HepG2 (cell line): ENCODE data around the gene IAH1. TPM values are rescaled to one million over a fixed set of nuclear protein-coding genes. Genes with fewer than 3 reads are reported as not detected.

Experiments
- ATAC-seq: fragments of 200-7000 bp; cut with Tn5 transposase; 3 replicates; pipeline ENCODE4 v1.9.1; 2020; ENCODE audit warnings: mild to moderate bottlenecking, moderate library complexity
- BruUV-seq: library from RNA; stranded (reverse); fragments of 400-500 nt; replicated peaks from 2 replicates; lab custom pipeline; 2021; lab: Mats Ljungman, UMichigan
- CTCF ChIA-PET: fragments of 300-600 bp; formaldehyde crosslinking; extraction: SDS; loops from one replicate; lab custom pipeline; 2021; ENCODE audit warnings: low total read pairs, inconsistent platforms, low intra/inter-chr PET ratio; lab: Yijun Ruan, JAX
- POLR2A ChIA-PET: fragments of 350-600 bp; sonication (Branson Sonifier 250); formaldehyde crosslinking; loops from one replicate; lab custom pipeline; 2020; ENCODE audit warnings: antibody characterized with exemption, inconsistent platforms; lab: Yijun Ruan, JAX
- DNase-seq: peaks from one replicate; pipeline ENCODE4 v3.0.0-alpha.2; 2015; ENCODE audit warnings: low spot score
- FAIRE-seq: peaks from 3 replicates; lab custom pipeline; 2011; peaks lifted over from hg19 to GRCh38; lab: Jason Lieb, UNC
- H2AFZ ChIP-seq: one replicate; pipeline ENCODE4 v1.6.1; 2011; ENCODE audit warnings: low read length, inconsistent platforms
- H3K27ac ChIP-seq: fragments of 300-600 bp; 3 replicates; pipeline ENCODE4 v1.8.0; 2011; ENCODE audit warnings: mixed run types, mild to moderate bottlenecking, mixed read lengths, low read length, inconsistent platforms; ENCODE audit not compliant: insufficient read depth; ENCODE audit errors: extremely low read length
- H3K27me3 ChIP-seq, 2 experiments: fragments of 200-600 bp in 1 of 2; 2 replicates in 1 of 2; 3 replicates in 1 of 2; pipeline versions ENCODE4 v1.6.0 to v1.8.0; 2011; ENCODE audit warnings: low read length in 2 of 2, mild to moderate bottlenecking in 2 of 2, moderate library complexity in 2 of 2, inconsistent platforms in 1 of 2; ENCODE audit not compliant: insufficient read depth in 2 of 2, control insufficient read depth in 1 of 2
- H3K36me3 ChIP-seq, 2 experiments: fragments of 200-600 bp in 1 of 2; replicated peaks in 1 of 2; 2 replicates in 1 of 2; 3 replicates in 1 of 2; pipeline versions ENCODE4 v1.5.1 to v1.8.0; 2011; ENCODE audit warnings: low read length in 2 of 2, inconsistent platforms in 1 of 2; ENCODE audit not compliant: insufficient read depth in 2 of 2, control insufficient read depth in 1 of 2
- H3K4me1 ChIP-seq: 2 replicates; pipeline ENCODE4 v1.5.1; 2012; ENCODE audit warnings: low read length, inconsistent platforms; ENCODE audit not compliant: insufficient read depth
- H3K4me2 ChIP-seq: 2 replicates; pipeline ENCODE4 v1.6.0; 2011; ENCODE audit warnings: low read depth, low read length, inconsistent platforms
- H3K4me3 ChIP-seq, 3 experiments: fragments of 200-600 bp in 1 of 3; sonication (generic), shearing (Covaris generic) in 1 of 3; replicated peaks in 1 of 3; 2 replicates each; pipeline ENCODE4 v1.5.1; 2011 to 2016; ENCODE audit warnings: low read length in 3 of 3, inconsistent platforms in 2 of 3, low read depth in 2 of 3, mild to moderate bottlenecking in 2 of 3, control low read depth in 1 of 3, mixed read lengths in 1 of 3; ENCODE audit not compliant: insufficient read depth in 1 of 3
- H3K79me2 ChIP-seq: one replicate; pipeline ENCODE4 v1.6.1; 2011; ENCODE audit warnings: low read length, inconsistent platforms; ENCODE audit not compliant: insufficient read depth
- H3K9ac ChIP-seq: 2 replicates; pipeline ENCODE4 v1.6.0; 2011; ENCODE audit warnings: mild to moderate bottlenecking, low read depth, low read length, inconsistent platforms; ENCODE audit not compliant: insufficient read depth
- H3K9me3 ChIP-seq: 2 replicates; pipeline ENCODE4 v1.5.1; 2012; ENCODE audit warnings: mild to moderate bottlenecking, low read length
- H4K20me1 ChIP-seq: 2 replicates; pipeline ENCODE4 v1.6.0; 2011; ENCODE audit warnings: inconsistent platforms, mild to moderate bottlenecking, low read length, moderate library complexity; ENCODE audit not compliant: insufficient read depth
- BCL3 ChIP-seq: sonication (generic); formaldehyde crosslinking; IDR thresholded peaks from 2 replicates; pipeline ENCODE4 v1.5.1; 2020; ENCODE audit warnings: mild to moderate bottlenecking, missing genetic modification reagents, moderate library complexity
- CHCHD3 ChIP-seq: sonication (generic); formaldehyde crosslinking; IDR thresholded peaks from 2 replicates; pipeline ENCODE4 v1.8.0; 2022; ENCODE audit warnings: mild to moderate bottlenecking, missing genetic modification reagents, moderate library complexity
- ELF3 ChIP-seq: IDR thresholded peaks from 2 replicates; pipeline ENCODE4 v1.6.1; 2016; ENCODE audit warnings: missing genetic modification reagents, missing compliant biosample characterization
- FOXJ3 ChIP-seq: sonication (generic); formaldehyde crosslinking; IDR thresholded peaks from 2 replicates; pipeline ENCODE4 v1.4.0; 2020; ENCODE audit warnings: missing genetic modification reagents, mild to moderate bottlenecking, borderline replicate concordance
- GLI4 ChIP-seq: sonication (generic); formaldehyde crosslinking; IDR thresholded peaks from 2 replicates; pipeline ENCODE4 v1.5.1; 2020; ENCODE audit warnings: missing genetic modification reagents, mild to moderate bottlenecking, moderate library complexity, borderline replicate concordance
- GPN1 ChIP-seq: sonication (generic); formaldehyde crosslinking; IDR thresholded peaks from 2 replicates; pipeline ENCODE4 v1.5.1; 2020; ENCODE audit warnings: missing genetic modification reagents, borderline replicate concordance
- RARA ChIP-seq: IDR thresholded peaks from 2 replicates; pipeline ENCODE4 v1.6.1; 2016; ENCODE audit warnings: missing genetic modification reagents, missing compliant biosample characterization
- SRSF4 ChIP-seq: fragments of 200-400 bp; formaldehyde crosslinking; IDR thresholded peaks from one replicate; pipeline ENCODE4 v1.6.1; 2018; ENCODE audit warnings: mild to moderate bottlenecking, low read depth, low read length, moderate library complexity; ENCODE audit not compliant: poor library complexity, severe bottlenecking
- TFDP1 ChIP-seq: IDR thresholded peaks from 2 replicates; pipeline ENCODE4 v1.6.1; 2016; ENCODE audit warnings: missing compliant biosample characterization, missing genetic modification reagents, borderline replicate concordance
- TRIM22 ChIP-seq: fragments of 450-650 bp; IDR thresholded peaks from 2 replicates; pipeline ENCODE4 v1.6.1; 2017
- ZKSCAN5 ChIP-seq: sonication (generic); formaldehyde crosslinking; IDR thresholded peaks from 2 replicates; pipeline ENCODE4 v1.5.1; 2020; ENCODE audit warnings: mild to moderate bottlenecking, missing genetic modification reagents
- ZNF124 ChIP-seq: sonication (generic); formaldehyde crosslinking; IDR thresholded peaks from 2 replicates; pipeline ENCODE4 v1.4.0; 2020; ENCODE audit warnings: missing genetic modification reagents
- ZNF329 ChIP-seq: sonication (generic); formaldehyde crosslinking; IDR thresholded peaks from 2 replicates; pipeline ENCODE4 v1.9.0; 2021; ENCODE audit warnings: low read depth, mild to moderate bottlenecking, missing genetic modification reagents
- ZNF337 ChIP-seq: sonication (generic); formaldehyde crosslinking; IDR thresholded peaks from 2 replicates; pipeline ENCODE4 v1.5.1; 2020; ENCODE audit warnings: missing genetic modification reagents, low read depth, mild to moderate bottlenecking, borderline replicate concordance
- ZNF383 ChIP-seq: sonication (generic); formaldehyde crosslinking; IDR thresholded peaks from 2 replicates; pipeline ENCODE4 v1.4.0; 2020; ENCODE audit warnings: missing genetic modification reagents, mild to moderate bottlenecking, borderline replicate concordance
- ZNF44 ChIP-seq: sonication (generic); formaldehyde crosslinking; IDR thresholded peaks from 2 replicates; pipeline ENCODE4 v1.5.1; 2020; ENCODE audit warnings: mild to moderate bottlenecking, missing genetic modification reagents
- ZNF678 ChIP-seq: sonication (generic); formaldehyde crosslinking; IDR thresholded peaks from 2 replicates; pipeline ENCODE4 v1.4.0; 2020; ENCODE audit warnings: mild to moderate bottlenecking, missing genetic modification reagents
- WGBS: methylation state at CpG from one replicate; pipeline ENCODE4 v1.1.6; 2017; ENCODE audit warnings: low lambda C conversion rate; 5-methylcytosine and 5-hydroxymethylcytosine counted together
- in situ Hi-C: cut with HindIII; loops from 2 replicates; pipeline ENCODE4 v1.10.0; 2017; ENCODE audit warnings: low pct_unique_long_range_greater_than_20kb; ENCODE audit not compliant: extremely low pct_ligation_motif_present
- intact Hi-C: fragments of 100-400 bp; cut with micrococcal nuclease; formaldehyde crosslinking; loops from one replicate; pipeline ENCODE4 v1.10.0; 2022; ENCODE audit not compliant: unreplicated experiment
- polyA plus RNA-seq, 8 experiments: library from polyadenylated mRNA; depleted of rRNA in 3 of 8; stranded (reverse) in 7 of 8; unstranded in 1 of 8; fragments of >200 nt; fragmentation: Illumina TruSeq in 4 of 8; extraction: Trizol in 4 of 8; gene quantifications; 2 replicates each; pipeline versions ENCODE4 v1.2.1 to v1.2.3, GENCODE V29; 2011 to 2016; ENCODE audit warnings: low read depth in 4 of 8, missing spikeins in 1 of 8, mixed read lengths in 1 of 8; ENCODE audit not compliant: insufficient read depth in 1 of 8
- total RNA-seq, 5 experiments: library from RNA; depleted of rRNA; stranded (reverse); fragments of >200 nt; fragmentation: Illumina TruSeq; extraction: Trizol; gene quantifications; 2 replicates each; pipeline ENCODE4 v1.2.3, GENCODE V29; 2016; ENCODE audit warnings: low read depth in 1 of 5
- TF ChIP-seq, protein P1 (sequence below): sonication (generic); formaldehyde crosslinking; IDR thresholded peaks from 2 replicates; pipeline ENCODE4 v1.4.0; 2020; ENCODE audit warnings: mild to moderate bottlenecking, low read depth, missing genetic modification reagents
- TF ChIP-seq, protein P2 (sequence below): IDR thresholded peaks from 2 replicates; pipeline ENCODE4 v1.6.1; 2016

Gene IAH1
- total and polyA plus RNA-seq, 2 of the 13 experiments (the other 11 are each of a cell fraction or from before 2014, with no cell fraction given) = 43.6 to 44.4 TPM

GRCh38 chr2:9535177-9535576, 60.8 kb downstream of the IAH1 start:
- in situ Hi-C loops = no loop called here
- H3K36me3 ChIP-seq = peaks cover 2 to 27% of the 10 kb centered on the region in 2 experiments; a peak in 4 of 5 replicates
- no peak for DNase-seq
- no peak overlapping the region for H3K9ac ChIP-seq
- WGBS = 72% methylated on average over 1 of the region's 1 CpG
- intact Hi-C loops = loop anchor here (5.0 kb wide), 1 partner anchor 43 kb away; no protein-coding TSS in a partner anchor
- no peak overlapping the region for H3K4me3 ChIP-seq
- no peaks in the 10 kb centered on the region for H4K20me1 ChIP-seq
- H3K27me3 ChIP-seq = no peaks in the 10 kb centered on the region
- no peaks in the 10 kb centered on the region for H3K79me2 ChIP-seq
- no peak overlapping the region for H3K4me2 ChIP-seq
- BruUV-seq = no TSS peak
- no peaks in the 10 kb centered on the region for H3K9me3 ChIP-seq
- CTCF ChIA-PET = no interaction called here
- no peak for FAIRE-seq
- no peak overlapping the region for H2AFZ ChIP-seq
- H3K27ac ChIP-seq = no peak overlapping the region
- H3K4me1 ChIP-seq = peaks cover 16% of the 10 kb centered on the region
- POLR2A ChIA-PET = interaction anchor here (2.1 kb wide), 1 partner anchor 20 kb away, joined by 16 read pairs; the partner anchor contains the start of gene ADAM17
- no peak for ATAC-seq
- TF ChIP-seq RARA (CRISPR knock-in tag) = no peak
- TF ChIP-seq ZNF678 = no peak
- no peak for TF ChIP-seq BCL3 (CRISPR knock-in tag)
- no peak for TF ChIP-seq ZNF124 (CRISPR knock-in tag)
- no peak for TF ChIP-seq TFDP1
- TF ChIP-seq FOXJ3 (CRISPR knock-in tag) = no peak
- no peak for TF ChIP-seq SRSF4
- no peak for TF ChIP-seq ELF3
- TF ChIP-seq, protein P1, sequence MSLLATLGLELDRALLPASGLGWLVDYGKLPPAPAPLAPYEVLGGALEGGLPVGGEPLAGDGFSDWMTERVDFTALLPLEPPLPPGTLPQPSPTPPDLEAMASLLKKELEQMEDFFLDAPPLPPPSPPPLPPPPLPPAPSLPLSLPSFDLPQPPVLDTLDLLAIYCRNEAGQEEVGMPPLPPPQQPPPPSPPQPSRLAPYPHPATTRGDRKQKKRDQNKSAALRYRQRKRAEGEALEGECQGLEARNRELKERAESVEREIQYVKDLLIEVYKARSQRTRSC (CRISPR knock-in tag) = no peak
- TF ChIP-seq ZNF337 (CRISPR knock-in tag) = no peak
- TF ChIP-seq, protein P2, sequence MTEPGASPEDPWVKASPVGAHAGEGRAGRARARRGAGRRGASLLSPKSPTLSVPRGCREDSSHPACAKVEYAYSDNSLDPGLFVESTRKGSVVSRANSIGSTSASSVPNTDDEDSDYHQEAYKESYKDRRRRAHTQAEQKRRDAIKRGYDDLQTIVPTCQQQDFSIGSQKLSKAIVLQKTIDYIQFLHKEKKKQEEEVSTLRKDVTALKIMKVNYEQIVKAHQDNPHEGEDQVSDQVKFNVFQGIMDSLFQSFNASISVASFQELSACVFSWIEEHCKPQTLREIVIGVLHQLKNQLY (CRISPR knock-in tag) = no peak
- no peak for TF ChIP-seq ZNF383 (CRISPR knock-in tag)
- TF ChIP-seq ZNF329 (CRISPR knock-in tag) = no peak
- TF ChIP-seq ZNF44 (CRISPR knock-in tag) = no peak
- no peak for TF ChIP-seq ZKSCAN5 (CRISPR knock-in tag)
- no peak for TF ChIP-seq CHCHD3 (CRISPR knock-in tag)
- TF ChIP-seq GPN1 (CRISPR knock-in tag) = no peak
- no peak for TF ChIP-seq GLI4 (CRISPR knock-in tag)
- no peak for TF ChIP-seq TRIM22
- TF ChIP-seq, all 625 proteins: peak for 0
